Neural progenitor cell (in vitro differentiated cells): Measurements from ENCODE around the gene SSUH2. TPM values are rescaled to one million over a fixed set of nuclear protein-coding genes. Genes with fewer than 3 reads are reported as not detected.

Source experiments
- DNase-seq: peaks from one replicate; pipeline ENCODE4 v3.0.0-alpha.2; 2016; ENCODE audit warnings: low spot score
- H2AFZ ChIP-seq: fragments of 200-600 bp; sonication (generic); replicated peaks from 2 replicates; pipeline ENCODE4 v1.6.1; 2016; ENCODE audit warnings: antibody characterized with exemption
- H3F3A ChIP-seq: fragments of 200-600 bp; sonication (generic); 2 replicates; pipeline ENCODE4 v1.6.1; 2016; ENCODE audit warnings: antibody characterized with exemption, low read depth
- H3K27ac ChIP-seq: fragments of 200-600 bp; sonication (generic); 2 replicates; pipeline ENCODE4 v1.5.1; 2016; ENCODE audit warnings: mild to moderate bottlenecking
- H3K27me3 ChIP-seq: fragments of 200-600 bp; sonication (generic); 2 replicates; pipeline ENCODE4 v1.6.1; 2016; ENCODE audit warnings: mild to moderate bottlenecking, moderate library complexity
- H3K36me3 ChIP-seq: fragments of 200-600 bp; sonication (generic); 2 replicates; pipeline ENCODE4 v1.5.1; 2016
- H3K4me1 ChIP-seq: fragments of 200-600 bp; sonication (generic); 2 replicates; pipeline ENCODE4 v1.6.1; 2016; ENCODE audit warnings: mixed run types
- H3K4me2 ChIP-seq: fragments of 200-600 bp; sonication (generic); 2 replicates; pipeline ENCODE4 v1.6.1; 2016
- H3K4me3 ChIP-seq: fragments of 200-600 bp; sonication (generic); 2 replicates; pipeline ENCODE4 v1.5.1; 2016
- H3K79me2 ChIP-seq: fragments of 200-600 bp; sonication (generic); 2 replicates; pipeline ENCODE4 v1.6.1; 2016; ENCODE audit warnings: low read depth
- H3K9ac ChIP-seq: fragments of 200-600 bp; sonication (generic); 2 replicates; pipeline ENCODE4 v1.6.1; 2016
- H3K9me3 ChIP-seq: fragments of 200-600 bp; sonication (generic); 2 replicates; pipeline ENCODE4 v1.5.1; 2016; ENCODE audit warnings: low read depth
- H4K20me1 ChIP-seq: fragments of 200-600 bp; sonication (generic); 2 replicates; pipeline ENCODE4 v1.6.1; 2016; ENCODE audit warnings: low read depth
- H3K27ac Mint-ChIP-seq: 3 replicates; pipeline ENCODE4 v1.8.0; 2021; ENCODE audit warnings: mixed read lengths
- H3K27me3 Mint-ChIP-seq: 2 replicates; pipeline ENCODE4 v1.8.0; 2022; ENCODE audit warnings: low read depth, mild to moderate bottlenecking, inconsistent platforms, moderate library complexity, mixed read lengths; ENCODE audit not compliant: insufficient read depth
- H3K36me3 Mint-ChIP-seq: 3 replicates; pipeline ENCODE4 v1.8.0; 2021; ENCODE audit warnings: mixed read lengths
- H3K4me1 Mint-ChIP-seq: 3 replicates; pipeline ENCODE4 v1.8.0; 2021; ENCODE audit warnings: mixed read lengths
- H3K4me3 Mint-ChIP-seq: 3 replicates; pipeline ENCODE4 v1.8.0; 2021; ENCODE audit warnings: mild to moderate bottlenecking, moderate library complexity, mixed read lengths
- H3K9me3 Mint-ChIP-seq: 3 replicates; pipeline ENCODE4 v1.8.0; 2020; ENCODE audit warnings: mixed read lengths
- CTCF ChIP-seq: fragments of 200-600 bp; sonication (generic); IDR thresholded peaks from 2 replicates; pipeline ENCODE4 v1.5.1; 2017; ENCODE audit warnings: antibody characterized with exemption, mild to moderate bottlenecking
- EZH2 ChIP-seq: fragments of 200-600 bp; sonication (generic); IDR thresholded peaks from 2 replicates; pipeline ENCODE4 v1.6.1; 2017; ENCODE audit warnings: antibody characterized with exemption, mild to moderate bottlenecking, moderate library complexity
- EZH2phosphoT487 ChIP-seq: fragments of 200-600 bp; sonication (generic); IDR thresholded peaks from 2 replicates; pipeline ENCODE4 v1.6.1; 2017; ENCODE audit warnings: antibody characterized with exemption
- total RNA-seq: library from RNA; depleted of rRNA; stranded (reverse); fragments of >200 nt; gene quantifications from 2 replicates; pipeline ENCODE4 v1.2.3, GENCODE V29; 2015; ENCODE audit warnings: low replicate concordance

Gene SSUH2
- total RNA-seq, 1 donor from 2014 or later = 0.37 TPM

- H3K9me3 Mint-ChIP-seq = peaks cover 2% of the 10 kb centered on the region
- no peaks in the 10 kb centered on the region for H3F3A ChIP-seq
- no peaks in the 10 kb centered on the region for H4K20me1 ChIP-seq
- H3K4me1 ChIP-seq = no peaks in the 10 kb centered on the region
- H3K9ac ChIP-seq = no peak overlapping the region
- no peak overlapping the region for H2AFZ ChIP-seq
- no peaks in the 10 kb centered on the region for H3K79me2 ChIP-seq
- H3K27me3 ChIP-seq = no peaks in the 10 kb centered on the region
- no peaks in the 10 kb centered on the region for H3K27me3 Mint-ChIP-seq
- H3K27ac Mint-ChIP-seq = no peak overlapping the region
- no peak overlapping the region for H3K4me3 Mint-ChIP-seq
- H3K4me2 ChIP-seq = no peak overlapping the region
- no peaks in the 10 kb centered on the region for H3K36me3 Mint-ChIP-seq
- TF ChIP-seq EZH2 = no peak
- no peak for DNase-seq
- H3K4me3 ChIP-seq = no peak overlapping the region
- H3K36me3 ChIP-seq = no peaks in the 10 kb centered on the region
- H3K4me1 Mint-ChIP-seq = peaks cover 2% of the 10 kb centered on the region
- no peak overlapping the region for H3K27ac ChIP-seq
- H3K9me3 ChIP-seq = no peaks in the 10 kb centered on the region
These were observed 47.3 kb downstream of the SSUH2 start for GRCh38 chr3:8597219-8597853.

DNA sequence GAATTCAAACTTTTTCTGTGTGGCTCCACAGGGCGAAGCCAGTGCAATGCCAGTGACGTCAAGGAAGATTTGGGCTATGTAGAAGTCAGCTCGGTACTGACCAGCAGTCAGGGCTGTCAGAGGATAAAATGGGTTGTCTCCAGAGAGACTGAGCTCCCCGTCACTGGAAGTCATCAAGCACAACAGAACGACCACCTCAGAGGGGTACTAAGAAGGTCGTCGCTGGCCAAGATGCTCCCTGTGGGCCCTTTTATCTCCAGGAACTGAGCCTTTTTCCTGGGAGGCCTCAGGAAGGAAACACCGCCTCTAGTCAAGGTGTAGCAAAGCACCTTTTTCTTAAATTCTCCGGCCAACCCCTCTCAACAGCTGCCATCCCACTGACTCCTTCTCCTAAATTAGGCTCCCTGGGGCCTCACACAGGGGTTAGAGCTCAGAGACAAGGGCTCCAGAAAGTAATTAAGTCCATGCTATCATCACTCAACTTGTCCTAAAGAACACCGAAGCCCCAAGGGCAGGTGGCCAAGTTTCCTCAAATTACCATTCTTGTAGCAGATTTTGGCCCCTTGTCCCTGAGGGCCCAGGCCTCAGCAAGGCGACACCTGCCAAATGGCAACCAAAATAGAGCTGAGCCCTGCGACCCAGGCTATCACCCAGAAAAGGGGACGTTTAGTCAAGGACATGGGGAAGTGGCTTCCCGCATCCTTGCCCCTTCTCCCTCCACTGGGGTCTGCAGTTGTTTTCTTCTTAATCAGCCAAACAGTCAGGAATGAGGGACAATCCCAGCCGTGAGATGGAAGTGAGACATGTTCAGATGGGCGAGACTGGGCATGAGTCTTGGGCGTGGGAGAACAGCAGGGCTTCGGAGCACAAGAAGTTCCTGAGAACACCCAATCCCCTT, 48.0 kb downstream of the SSUH2 start:
- H3K27ac ChIP-seq = no peak overlapping the region
- H3K36me3 ChIP-seq = no peaks in the 10 kb centered on the region
- no peak overlapping the region for H3K4me2 ChIP-seq
- no peaks in the 10 kb centered on the region for H4K20me1 ChIP-seq
- DNase-seq = no peak
- H3F3A ChIP-seq = no peaks in the 10 kb centered on the region
- Mint-ChIP-seq H3K9me3 (no peaks in the 10 kb centered on the region), H3K4me1 (peaks cover 2% of the 10 kb centered on the region), H3K36me3 (no peaks in the 10 kb centered on the region), H3K27me3 (no peaks in the 10 kb centered on the region), H3K27ac (no peak overlapping the region), H3K4me3 (no peak overlapping the region)
- no peaks in the 10 kb centered on the region for H3K79me2 ChIP-seq
- TF ChIP-seq EZH2phosphoT487 (no peak), CTCF (no peak), EZH2 (no peak)
- H2AFZ ChIP-seq = no peak overlapping the region
- no peaks in the 10 kb centered on the region for H3K27me3 ChIP-seq
- H3K4me3 ChIP-seq = no peak overlapping the region
- no peaks in the 10 kb centered on the region for H3K9me3 ChIP-seq
- no peaks in the 10 kb centered on the region for H3K4me1 ChIP-seq
- H3K9ac ChIP-seq = no peak overlapping the region

- Mint-ChIP-seq H3K36me3 (no peaks in the 10 kb centered on the region), H3K27ac (no peak overlapping the region), H3K4me1 (peaks cover 2% of the 10 kb centered on the region), H3K27me3 (no peaks in the 10 kb centered on the region), H3K4me3 (no peak overlapping the region), H3K9me3 (no peaks in the 10 kb centered on the region)
- H3K4me3 ChIP-seq = no peak overlapping the region
- H3K4me1 ChIP-seq = no peaks in the 10 kb centered on the region
- H3K9ac ChIP-seq = no peak overlapping the region
- no peak overlapping the region for H2AFZ ChIP-seq
- H3K36me3 ChIP-seq = no peaks in the 10 kb centered on the region
- no peaks in the 10 kb centered on the region for H3K27me3 ChIP-seq
- H3K4me2 ChIP-seq = no peak overlapping the region
- H4K20me1 ChIP-seq = no peaks in the 10 kb centered on the region
- H3K79me2 ChIP-seq = no peaks in the 10 kb centered on the region
- H3F3A ChIP-seq = no peaks in the 10 kb centered on the region
- no peak overlapping the region for H3K27ac ChIP-seq
- TF ChIP-seq CTCF (no peak), EZH2 (no peak), EZH2phosphoT487 (no peak)
- DNase-seq = no peak
- H3K9me3 ChIP-seq = no peaks in the 10 kb centered on the region
These were observed 48.9 kb downstream of the SSUH2 start for GRCh38 chr3:8595695-8596115.

GRCh38 chr3:8595252-8595651, 49.3 kb downstream of the SSUH2 start:
- Histone ChIP-seq H3K9ac (no peak overlapping the region), H3K4me3 (no peak overlapping the region), H3F3A (no peaks in the 10 kb centered on the region), H3K4me2 (no peak overlapping the region), H3K9me3 (no peaks in the 10 kb centered on the region), H3K4me1 (no peaks in the 10 kb centered on the region), H3K27ac (no peak overlapping the region), H3K36me3 (no peaks in the 10 kb centered on the region), H4K20me1 (no peaks in the 10 kb centered on the region), H2AFZ (no peak overlapping the region), H3K27me3 (no peaks in the 10 kb centered on the region), H3K79me2 (no peaks in the 10 kb centered on the region)
- no peak for DNase-seq
- Mint-ChIP-seq H3K27ac (no peak overlapping the region), H3K4me3 (no peak overlapping the region), H3K4me1 (peaks cover 2% of the 10 kb centered on the region), H3K36me3 (no peaks in the 10 kb centered on the region), H3K9me3 (no peaks in the 10 kb centered on the region), H3K27me3 (no peaks in the 10 kb centered on the region)
- no peak for TF ChIP-seq EZH2phosphoT487
- TF ChIP-seq CTCF = no peak
- TF ChIP-seq EZH2 = no peak
